CD14-positive monocyte (primary cell): ENCODE results near the gene METAP1D. TPM values are rescaled to one million over a fixed set of nuclear protein-coding genes. Genes with fewer than 3 reads are reported as not detected.

Source experiments
- DNase-seq, 3 donors: peaks; one replicate each; pipeline ENCODE4 v3.0.0-alpha.2; 2011 to 2022
- H2AFZ ChIP-seq: 2 replicates; pipeline ENCODE4 v1.6.0; 2012; ENCODE audit warnings: mild to moderate bottlenecking, low read depth, low read length, inconsistent platforms; ENCODE audit not compliant: insufficient read depth, poor library complexity, severe bottlenecking
- H3K27ac ChIP-seq, 2 donors: 1 replicate in 1 of 2; 2 replicates in 1 of 2; pipeline ENCODE4 v1.5.1; 2012 to 2013; ENCODE audit warnings: low read length in 2 of 2, control low read depth in 1 of 2, inconsistent platforms in 1 of 2, low read depth in 1 of 2, mild to moderate bottlenecking in 1 of 2
- H3K27me3 ChIP-seq, 2 donors: one replicate each; pipeline versions ENCODE4 v1.6.0 to v1.6.1; 2011 to 2013; ENCODE audit warnings: low read length in 2 of 2; ENCODE audit not compliant: control insufficient read depth in 2 of 2, insufficient read depth in 2 of 2
- H3K36me3 ChIP-seq, 2 donors: replicated peaks in 1 of 2; 1 replicate in 1 of 2; 2 replicates in 1 of 2; pipeline versions ENCODE4 v1.5.1 to v1.6.1; 2012 to 2013; ENCODE audit warnings: low read length in 2 of 2, control low read depth in 1 of 2, inconsistent platforms in 1 of 2, mild to moderate bottlenecking in 1 of 2; ENCODE audit not compliant: insufficient read depth in 2 of 2, control insufficient read depth in 1 of 2
- H3K4me1 ChIP-seq, 2 donors: 1 replicate in 1 of 2; 2 replicates in 1 of 2; pipeline versions ENCODE4 v1.5.1 to v1.6.1; 2012 to 2013; ENCODE audit warnings: low read length in 2 of 2, control low read depth in 1 of 2, inconsistent platforms in 1 of 2, mild to moderate bottlenecking in 1 of 2, moderate library complexity in 1 of 2; ENCODE audit not compliant: insufficient read depth in 2 of 2, control insufficient read depth in 1 of 2
- H3K4me2 ChIP-seq: replicated peaks from 2 replicates; pipeline ENCODE3; 2012; ENCODE audit warnings: low read length, moderate library complexity, mild to moderate bottlenecking; ENCODE audit not compliant: poor library complexity, severe bottlenecking; ENCODE audit errors: extremely low read depth
- H3K4me3 ChIP-seq, 3 experiments: fragments of 200-600 bp in 1 of 3; sonication (generic) in 1 of 3; replicated peaks in 1 of 3; 1 replicate in 2 of 3; 2 replicates in 1 of 3; pipeline ENCODE4 v1.5.1; 2011 to 2013; ENCODE audit warnings: low read length in 3 of 3, mild to moderate bottlenecking in 3 of 3, control low read depth in 2 of 3, low read depth in 2 of 3, inconsistent platforms in 1 of 3, moderate library complexity in 1 of 3
- H3K79me2 ChIP-seq: 2 replicates; pipeline ENCODE4 v1.6.0; 2012; ENCODE audit warnings: mild to moderate bottlenecking, control low read depth, inconsistent platforms, low read length, moderate library complexity; ENCODE audit not compliant: insufficient read depth
- H3K9ac ChIP-seq: 2 replicates; pipeline ENCODE4 v1.6.0; 2017; ENCODE audit warnings: low read length, mild to moderate bottlenecking; ENCODE audit not compliant: insufficient read depth, poor library complexity, severe bottlenecking
- H3K9me3 ChIP-seq, 2 donors: replicated peaks in 1 of 2; 1 replicate in 1 of 2; 2 replicates in 1 of 2; pipeline versions ENCODE4 v1.5.1 to v1.6.1; 2012 to 2013; ENCODE audit warnings: low read length in 2 of 2, control low read depth in 1 of 2; ENCODE audit not compliant: control insufficient read depth in 1 of 2, insufficient read depth in 1 of 2
- H4K20me1 ChIP-seq: 2 replicates; pipeline ENCODE4 v1.6.0; 2012; ENCODE audit warnings: mild to moderate bottlenecking, low read length, control low read depth, moderate library complexity; ENCODE audit not compliant: insufficient read depth
- H3K27ac Mint-ChIP-seq, 7 donors: one replicate each; pipeline ENCODE4 v1.8.0; 2020; ENCODE audit warnings: mild to moderate bottlenecking in 7 of 7, mixed read lengths in 7 of 7, moderate library complexity in 6 of 7, inconsistent platforms in 2 of 7
- H3K27me3 Mint-ChIP-seq, 3 donors: one replicate each; pipeline ENCODE4 v1.8.0; 2021 to 2022; ENCODE audit warnings: low read depth in 3 of 3, mild to moderate bottlenecking in 3 of 3, mixed read lengths in 3 of 3, moderate library complexity in 3 of 3, inconsistent platforms in 1 of 3
- H3K36me3 Mint-ChIP-seq, 2 donors: one replicate each; pipeline ENCODE4 v1.8.0; 2020; ENCODE audit warnings: mixed read lengths in 2 of 2, inconsistent platforms in 1 of 2, mild to moderate bottlenecking in 1 of 2
- H3K4me1 Mint-ChIP-seq: one replicate; pipeline ENCODE4 v1.8.0; 2020; ENCODE audit warnings: mild to moderate bottlenecking, mixed read lengths
- H3K4me3 Mint-ChIP-seq, 2 donors: one replicate each; pipeline ENCODE4 v1.8.0; 2020; ENCODE audit warnings: mild to moderate bottlenecking in 2 of 2, mixed read lengths in 2 of 2, moderate library complexity in 1 of 2
- H3K9me3 Mint-ChIP-seq, 7 donors: one replicate each; pipeline ENCODE4 v1.8.0; 2020 to 2022; ENCODE audit warnings: mixed read lengths in 7 of 7, mild to moderate bottlenecking in 6 of 7, moderate library complexity in 6 of 7, inconsistent platforms in 2 of 7
- WGBS: methylation state at CpG from one replicate; pipeline ENCODE4 v1.1.5; 2013; ENCODE audit warnings: missing lambda C conversion rate; ENCODE audit not compliant: insufficient coverage; 5-methylcytosine and 5-hydroxymethylcytosine counted together
- intact Hi-C, 2 donors: fragments of 100-400 bp; cut with micrococcal nuclease; formaldehyde crosslinking; loops; one replicate each; pipeline versions ENCODE4 v1.15.0 to v1.15.1; 2023
- polyA plus RNA-seq, 3 donors: library from polyadenylated mRNA; depleted of rRNA in 1 of 3; unstranded in 2 of 3; stranded (reverse) in 1 of 3; fragments of 300-500 nt in 2 of 3; fragments of >200 nt in 1 of 3; fragmentation: Illumina TruSeq in 2 of 3; gene quantifications; 1 replicate in 2 of 3; 2 replicates in 1 of 3; pipeline ENCODE4 v1.2.3, GENCODE V29; 2012 to 2021
- TF ChIP-seq, protein P1 (sequence below): fragments of 200-600 bp; IDR thresholded peaks from one replicate; pipeline ENCODE4 v1.8.0; 2022; ENCODE audit warnings: antibody characterized with exemption, mild to moderate bottlenecking

The METAP1D gene
- polyA plus RNA-seq, 3 donors, result 0.37 to 1.7 (median 0.41) TPM

DNA sequence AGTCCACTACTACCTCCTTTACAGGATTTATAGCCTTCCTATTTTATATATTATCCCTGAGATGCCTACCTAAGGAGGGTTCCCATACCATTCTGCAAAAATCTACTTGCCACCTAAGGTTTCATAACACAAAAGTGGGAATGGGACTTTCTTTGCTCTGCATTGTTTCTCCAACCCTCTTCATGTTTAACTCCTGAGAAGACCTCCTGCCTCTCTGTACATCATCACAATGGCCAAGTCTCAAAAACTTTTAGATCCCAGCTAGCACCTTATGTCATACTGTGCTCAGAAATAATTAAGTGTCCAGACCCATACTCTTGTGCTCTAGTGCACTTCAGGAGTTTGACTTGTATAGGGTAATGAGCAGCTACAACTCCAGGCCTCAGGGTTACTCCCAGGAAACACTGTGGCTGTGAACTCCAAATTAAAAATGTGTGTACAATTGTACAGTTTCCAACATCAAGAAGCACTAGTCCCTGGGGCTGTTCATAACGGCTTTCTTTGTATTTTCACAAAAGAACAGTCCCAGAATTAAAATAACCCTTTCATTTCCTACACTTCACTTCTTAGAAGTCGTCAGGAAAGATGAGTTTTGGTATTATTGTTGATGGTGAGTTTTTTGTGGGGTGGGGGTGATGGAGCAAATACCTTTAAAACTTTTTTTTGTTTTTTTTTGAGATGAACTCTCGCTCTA, 39.4 kb downstream of the METAP1D start:
- Histone ChIP-seq H3K9me3 (no peaks in the 10 kb centered on the region), H3K36me3 (no peaks in the 10 kb centered on the region), H3K4me3 (no peak overlapping the region), H4K20me1 (no peaks in the 10 kb centered on the region), H3K27ac (no peak overlapping the region), H3K27me3 (no peaks in the 10 kb centered on the region), H2AFZ (no peak overlapping the region), H3K79me2 (no peaks in the 10 kb centered on the region), H3K4me2 (no peak overlapping the region), H3K9ac (no peak overlapping the region), H3K4me1 (no peaks in the 10 kb centered on the region)
- no peaks in the 10 kb centered on the region for H3K36me3 Mint-ChIP-seq
- 100% methylated on average over 1 of the region's 3 CpGs for WGBS
- H3K27me3 Mint-ChIP-seq, result no peaks in the 10 kb centered on the region
- H3K4me1 Mint-ChIP-seq, result no peaks in the 10 kb centered on the region
- H3K4me3 Mint-ChIP-seq, result no peak overlapping the region
- intact Hi-C loops, result no loop called here
- peaks cover 0 to 7% (median 0%) of the 10 kb centered on the region in 7 donors for H3K9me3 Mint-ChIP-seq
- TF ChIP-seq, protein P1, sequence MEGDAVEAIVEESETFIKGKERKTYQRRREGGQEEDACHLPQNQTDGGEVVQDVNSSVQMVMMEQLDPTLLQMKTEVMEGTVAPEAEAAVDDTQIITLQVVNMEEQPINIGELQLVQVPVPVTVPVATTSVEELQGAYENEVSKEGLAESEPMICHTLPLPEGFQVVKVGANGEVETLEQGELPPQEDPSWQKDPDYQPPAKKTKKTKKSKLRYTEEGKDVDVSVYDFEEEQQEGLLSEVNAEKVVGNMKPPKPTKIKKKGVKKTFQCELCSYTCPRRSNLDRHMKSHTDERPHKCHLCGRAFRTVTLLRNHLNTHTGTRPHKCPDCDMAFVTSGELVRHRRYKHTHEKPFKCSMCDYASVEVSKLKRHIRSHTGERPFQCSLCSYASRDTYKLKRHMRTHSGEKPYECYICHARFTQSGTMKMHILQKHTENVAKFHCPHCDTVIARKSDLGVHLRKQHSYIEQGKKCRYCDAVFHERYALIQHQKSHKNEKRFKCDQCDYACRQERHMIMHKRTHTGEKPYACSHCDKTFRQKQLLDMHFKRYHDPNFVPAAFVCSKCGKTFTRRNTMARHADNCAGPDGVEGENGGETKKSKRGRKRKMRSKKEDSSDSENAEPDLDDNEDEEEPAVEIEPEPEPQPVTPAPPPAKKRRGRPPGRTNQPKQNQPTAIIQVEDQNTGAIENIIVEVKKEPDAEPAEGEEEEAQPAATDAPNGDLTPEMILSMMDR, result no peak
- no peak for DNase-seq
- H3K27ac Mint-ChIP-seq, result no peak overlapping the region

DNA sequence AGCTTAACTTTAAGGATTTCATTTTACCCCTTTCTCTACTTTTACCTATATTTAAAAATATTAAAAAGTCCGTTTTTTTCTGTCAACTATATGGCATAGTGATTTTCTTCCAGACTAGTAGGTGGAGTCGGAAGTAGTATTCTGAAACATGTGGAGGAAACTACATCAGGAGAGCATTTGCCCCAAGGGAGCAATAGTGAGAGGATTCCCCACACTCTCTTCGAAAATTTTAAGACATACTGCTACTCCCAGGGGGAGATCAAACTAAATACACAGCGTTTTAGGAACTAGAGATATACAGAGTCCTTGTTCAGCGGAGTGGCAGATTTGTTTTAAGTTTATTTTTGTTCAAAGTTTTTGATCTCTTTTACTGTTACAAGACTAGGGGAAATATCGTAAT, 40.6 kb downstream of the METAP1D start:
- no peak overlapping the region for H3K27ac Mint-ChIP-seq
- no peak overlapping the region for H2AFZ ChIP-seq
- no peaks in the 10 kb centered on the region for H3K79me2 ChIP-seq
- H3K4me2 ChIP-seq, result no peak overlapping the region
- no peaks in the 10 kb centered on the region for H3K4me1 ChIP-seq
- H3K9me3 ChIP-seq, result no peaks in the 10 kb centered on the region
- no peaks in the 10 kb centered on the region for H3K36me3 ChIP-seq
- H3K4me3 ChIP-seq, result no peak overlapping the region
- H3K9me3 Mint-ChIP-seq, result peaks cover 0 to 7% (median 0%) of the 10 kb centered on the region in 7 donors
- no peak overlapping the region for H3K27ac ChIP-seq
- TF ChIP-seq, protein P1, result no peak
- intact Hi-C loops, result no loop called here
- no peak overlapping the region for H3K4me3 Mint-ChIP-seq
- no peaks in the 10 kb centered on the region for H3K27me3 ChIP-seq
- DNase-seq, result no peak
- H4K20me1 ChIP-seq, result no peaks in the 10 kb centered on the region
- H3K4me1 Mint-ChIP-seq, result no peaks in the 10 kb centered on the region
- no peaks in the 10 kb centered on the region for H3K27me3 Mint-ChIP-seq
- no CpG with 5 or more reads among the region's 6 CpGs for WGBS
- H3K36me3 Mint-ChIP-seq, result no peaks in the 10 kb centered on the region
- no peak overlapping the region for H3K9ac ChIP-seq
